Neuronal stem cell (in vitro differentiated cells): ENCODE results near the gene C17orf50.

Source experiments
- DNase-seq: peaks from one replicate; pipeline ENCODE4 v3.0.0-alpha.2; 2013; ENCODE audit warnings: low spot score
- H2AFZ ChIP-seq: one replicate; pipeline ENCODE4 v1.6.1; 2013; ENCODE audit warnings: mild to moderate bottlenecking, low read length, inconsistent platforms
- H2AK5ac ChIP-seq: 2 replicates; pipeline ENCODE4 v1.6.1; 2013; ENCODE audit warnings: low read depth, mild to moderate bottlenecking, inconsistent platforms, low read length, moderate library complexity, mixed read lengths
- H2BK120ac ChIP-seq: 2 replicates; pipeline ENCODE4 v1.6.1; 2013; ENCODE audit warnings: low read depth, mild to moderate bottlenecking, inconsistent platforms, low read length, moderate library complexity, mixed read lengths
- H2BK12ac ChIP-seq: one replicate; pipeline ENCODE4 v1.6.1; 2013; ENCODE audit warnings: low read length, inconsistent platforms
- H2BK15ac ChIP-seq: 2 replicates; pipeline ENCODE4 v1.6.1; 2013; ENCODE audit warnings: mild to moderate bottlenecking, low read length, inconsistent platforms, mixed read lengths
- H2BK5ac ChIP-seq: one replicate; pipeline ENCODE4 v1.6.1; 2013; ENCODE audit warnings: inconsistent platforms, mild to moderate bottlenecking, low read length, moderate library complexity
- H3K14ac ChIP-seq: one replicate; pipeline ENCODE4 v1.6.1; 2013; ENCODE audit warnings: low read length, inconsistent platforms
- H3K18ac ChIP-seq: 2 replicates; pipeline ENCODE4 v1.6.1; 2013; ENCODE audit warnings: low read length, inconsistent platforms
- H3K23ac ChIP-seq: 2 replicates; pipeline ENCODE4 v1.6.1; 2013; ENCODE audit warnings: low read depth, mild to moderate bottlenecking, mixed read lengths, low read length, inconsistent platforms; ENCODE audit not compliant: poor library complexity
- H3K27ac ChIP-seq: replicated peaks from 3 replicates; pipeline ENCODE4 v1.5.1; 2013; ENCODE audit warnings: low read length, inconsistent platforms
- H3K27me3 ChIP-seq, 3 experiments: 2 replicates each; pipeline ENCODE4 v1.6.1; 2013; ENCODE audit warnings: low read length in 3 of 3, mild to moderate bottlenecking in 2 of 3, inconsistent platforms in 1 of 3, low read depth in 1 of 3, mixed read lengths in 1 of 3, moderate library complexity in 1 of 3; ENCODE audit not compliant: control insufficient read depth in 3 of 3, insufficient read depth in 3 of 3
- H3K36me3 ChIP-seq, 2 donors: replicated peaks in 1 of 2; 2 replicates each; pipeline ENCODE4 v1.6.1; 2013; ENCODE audit warnings: low read length in 2 of 2; ENCODE audit not compliant: control insufficient read depth in 2 of 2, insufficient read depth in 2 of 2
- H3K4ac ChIP-seq: 2 replicates; pipeline ENCODE4 v1.6.1; 2013; ENCODE audit warnings: inconsistent platforms, mild to moderate bottlenecking, low read length, moderate library complexity
- H3K4me1 ChIP-seq, 2 donors: 1 replicate in 1 of 2; 2 replicates in 1 of 2; pipeline ENCODE4 v1.6.1; 2013; ENCODE audit warnings: low read length in 2 of 2, low read depth in 1 of 2; ENCODE audit not compliant: control insufficient read depth in 2 of 2, insufficient read depth in 1 of 2
- H3K4me2 ChIP-seq: one replicate; pipeline ENCODE4 v1.6.1; 2013; ENCODE audit warnings: mild to moderate bottlenecking, low read length, inconsistent platforms; ENCODE audit not compliant: insufficient read depth, poor library complexity, severe bottlenecking
- H3K4me3 ChIP-seq, 2 donors: 2 replicates each; pipeline ENCODE4 v1.5.1; 2013; ENCODE audit warnings: low read length in 2 of 2, mild to moderate bottlenecking in 2 of 2, inconsistent platforms in 1 of 2, moderate library complexity in 1 of 2
- H3K79me1 ChIP-seq: one replicate; pipeline ENCODE4 v1.6.1; 2013; ENCODE audit warnings: low read depth, mild to moderate bottlenecking, inconsistent platforms, low read length, moderate library complexity
- H3K9ac ChIP-seq: one replicate; pipeline ENCODE4 v1.6.1; 2013; ENCODE audit warnings: mild to moderate bottlenecking, low read depth, low read length, inconsistent platforms; ENCODE audit not compliant: poor library complexity
- H3K9me3 ChIP-seq, 2 donors: replicated peaks in 1 of 2; 2 replicates each; pipeline versions ENCODE3 to v1.6.1; 2013; ENCODE audit warnings: low read length in 2 of 2, mild to moderate bottlenecking in 2 of 2, inconsistent platforms in 1 of 2, low read depth in 1 of 2, mixed read lengths in 1 of 2, moderate library complexity in 1 of 2; ENCODE audit not compliant: control insufficient read depth in 2 of 2, insufficient read depth in 1 of 2
- H4K8ac ChIP-seq: one replicate; pipeline ENCODE4 v1.6.1; 2013; ENCODE audit warnings: low read depth, mild to moderate bottlenecking, inconsistent platforms, low read length, moderate library complexity
- H4K91ac ChIP-seq: one replicate; pipeline ENCODE4 v1.6.1; 2013; ENCODE audit warnings: low read length, low read depth, mild to moderate bottlenecking, inconsistent platforms; ENCODE audit not compliant: poor library complexity
- WGBS, 2 donors: extraction: QIAGEN DNeasy Blood & Tissue Kit; methylation state at CpG; one replicate each; pipeline ENCODE4 v1.1.7; 2013; ENCODE audit warnings: missing lambda C conversion rate in 2 of 2, mixed read lengths in 1 of 2; ENCODE audit not compliant: insufficient read length in 2 of 2, insufficient replicate concordance in 1 of 2; ENCODE audit errors: extremely low coverage in 2 of 2; 5-methylcytosine and 5-hydroxymethylcytosine counted together

Gene C17orf50

GRCh38 chr17:35726953-35727460, 33.7 kb upstream of the C17orf50 start:
- H3K14ac ChIP-seq: no peak overlapping the region
- WGBS, 2 donors: no CpG with 5 or more reads among the region's 5 CpGs
- no peak overlapping the region for H2AK5ac ChIP-seq
- H3K18ac ChIP-seq: no peak overlapping the region
- H3K36me3 ChIP-seq: peaks cover 9 to 49% of the 10 kb centered on the region in 2 donors
- H3K4ac ChIP-seq: no peak overlapping the region
- no peaks in the 10 kb centered on the region for H3K27me3 ChIP-seq
- H3K4me3 ChIP-seq: no peak overlapping the region
- H3K23ac ChIP-seq: no peak overlapping the region
- no peak overlapping the region for H3K9ac ChIP-seq
- no peak overlapping the region for H2BK15ac ChIP-seq
- H3K4me2 ChIP-seq: no peak overlapping the region
- no peaks in the 10 kb centered on the region for H3K79me1 ChIP-seq
- H2AFZ ChIP-seq: no peak overlapping the region
- H4K8ac ChIP-seq: no peak overlapping the region
- H2BK120ac ChIP-seq: no peak overlapping the region
- DNase-seq: no peak
- H3K4me1 ChIP-seq: peaks cover 5 to 14% of the 10 kb centered on the region in 2 donors
- H3K27ac ChIP-seq: no peak overlapping the region
- H4K91ac ChIP-seq: no peak overlapping the region
- no peak overlapping the region for H2BK5ac ChIP-seq
- no peaks in the 10 kb centered on the region for H3K9me3 ChIP-seq
- no peak overlapping the region for H2BK12ac ChIP-seq

GRCh38 chr17:35727635-35728034, 33.1 kb upstream of the C17orf50 start:
- no peak overlapping the region for H3K27ac ChIP-seq
- H2BK12ac ChIP-seq: no peak overlapping the region
- H3K79me1 ChIP-seq: no peaks in the 10 kb centered on the region
- WGBS, 2 donors: no CpG with 5 or more reads among the region's 5 CpGs
- no peak overlapping the region for H2BK15ac ChIP-seq
- no peak overlapping the region for H3K14ac ChIP-seq
- no peaks in the 10 kb centered on the region for H3K9me3 ChIP-seq
- no peak overlapping the region for H2BK5ac ChIP-seq
- H3K9ac ChIP-seq: no peak overlapping the region
- no peak overlapping the region for H4K8ac ChIP-seq
- H3K18ac ChIP-seq: no peak overlapping the region
- H3K23ac ChIP-seq: no peak overlapping the region
- H3K4me1 ChIP-seq: peaks cover 11 to 18% of the 10 kb centered on the region in 2 donors
- no peak overlapping the region for H3K4me2 ChIP-seq
- no peak overlapping the region for H2BK120ac ChIP-seq
- no peak overlapping the region for H3K4ac ChIP-seq
- H3K27me3 ChIP-seq: no peaks in the 10 kb centered on the region
- DNase-seq: no peak
- H4K91ac ChIP-seq: no peak overlapping the region
- no peak overlapping the region for H2AK5ac ChIP-seq
- H3K4me3 ChIP-seq: no peak overlapping the region
- peaks cover 9 to 42% of the 10 kb centered on the region in 2 donors for H3K36me3 ChIP-seq
- no peak overlapping the region for H2AFZ ChIP-seq

- Histone ChIP-seq H3K36me3 (peaks cover 8 to 37% of the 10 kb centered on the region in 2 donors), H2AFZ (no peak overlapping the region), H2BK15ac (no peak overlapping the region), H3K9me3 (no peaks in the 10 kb centered on the region), H4K91ac (no peak overlapping the region), H3K4me1 (peaks cover 13 to 18% of the 10 kb centered on the region in 2 donors), H3K9ac (no peak overlapping the region), H3K79me1 (no peaks in the 10 kb centered on the region), H3K18ac (no peak overlapping the region), H3K4ac (no peak overlapping the region), H2AK5ac (no peak overlapping the region), H2BK12ac (no peak overlapping the region), H3K23ac (no peak overlapping the region), H3K4me2 (no peak overlapping the region), H2BK120ac (no peak overlapping the region), H2BK5ac (no peak overlapping the region), H3K4me3 (no peak overlapping the region), H4K8ac (no peak overlapping the region), H3K27ac (no peak overlapping the region), H3K14ac (no peak overlapping the region), H3K27me3 (no peaks in the 10 kb centered on the region)
- no peak for DNase-seq
- no CpG with 5 or more reads among the region's 3 CpGs for WGBS, 2 donors
Observed at GRCh38 chr17:35728551-35728950, 32.1 kb upstream of the C17orf50 start.

GRCh38 chr17:35729405-35729833, 31.3 kb upstream of the C17orf50 start:
- Histone ChIP-seq H4K8ac (no peak overlapping the region), H3K9ac (no peak overlapping the region), H3K4ac (no peak overlapping the region), H3K18ac (no peak overlapping the region), H2BK120ac (no peak overlapping the region), H2BK12ac (no peak overlapping the region), H4K91ac (no peak overlapping the region), H3K27me3 (no peaks in the 10 kb centered on the region), H3K4me2 (no peak overlapping the region), H3K14ac (no peak overlapping the region), H3K4me3 (no peak overlapping the region), H3K36me3 (peaks cover 2 to 29% of the 10 kb centered on the region in 2 donors), H3K23ac (no peak overlapping the region), H3K4me1 (peaks cover 13 to 18% of the 10 kb centered on the region in 2 donors), H2AK5ac (no peak overlapping the region), H3K9me3 (no peaks in the 10 kb centered on the region), H3K79me1 (no peaks in the 10 kb centered on the region), H2AFZ (no peak overlapping the region), H3K27ac (no peak overlapping the region), H2BK15ac (no peak overlapping the region), H2BK5ac (no peak overlapping the region)
- WGBS, 2 donors: no CpG with 5 or more reads among the region's 4 CpGs
- no peak for DNase-seq
